Gastrocnemius medialis (tissue), 4 donors: Measurements from ENCODE around the gene ACOXL.

Source experiments
- CTCF ChIP-seq, 5 experiments: fragments of 450-650 bp in 3 of 5; fragments of 200-600 bp in 2 of 5; sonication (generic) in 2 of 5; IDR thresholded peaks in 4 of 5; conservative IDR thresholded peaks in 1 of 5; 1 replicate in 4 of 5; 2 replicates in 1 of 5; pipeline ENCODE4 v1.5.1; 2016 to 2019; ENCODE audit warnings: antibody characterized with exemption in 5 of 5, mild to moderate bottlenecking in 3 of 5, moderate library complexity in 3 of 5
- POLR2A ChIP-seq, 2 donors: fragments of 450-650 bp; IDR thresholded peaks; one replicate each; pipeline ENCODE4 v1.6.1; 2017; ENCODE audit warnings: antibody characterized with exemption in 2 of 2, mild to moderate bottlenecking in 2 of 2, moderate library complexity in 2 of 2

- TF ChIP-seq POLR2A (IDR thresholded peaks at IDR 0.05) = no peak
- no peak for TF ChIP-seq CTCF (IDR thresholded peaks at IDR 0.05 in 4 of 5, conservative IDR thresholded peaks at IDR 0.05 in 1 of 5)
Observed at GRCh38 chr2:110843496-110843895, 111.1 kb downstream of the ACOXL start.
